Upper lobe of right lung (tissue), 1 donor: ENCODE measurements around the gene OLFM2. TPM values are rescaled to one million over a fixed set of nuclear protein-coding genes. Genes with fewer than 3 reads are reported as not detected.
"Not testable (repeated sequence)": the region's sequence is repeated elsewhere in the genome, so short reads cannot be mapped to it uniquely, and the experiment has no call there.

Experiments used
- ATAC-seq: fragments of 200-7000 bp; cut with Tn5 transposase; one replicate; pipeline ENCODE4 v1.9.1; 2020; ENCODE audit warnings: mild to moderate bottlenecking, moderate library complexity
- DNase-seq: peaks from one replicate; pipeline ENCODE4 v3.0.0-alpha.2; 2020
- H3K27ac ChIP-seq: fragments of 200-600 bp; one replicate; pipeline ENCODE4 v1.8.0; 2022
- H3K27me3 ChIP-seq: fragments of 200-600 bp; one replicate; pipeline ENCODE4 v1.8.0; 2022; ENCODE audit warnings: mild to moderate bottlenecking
- H3K36me3 ChIP-seq: fragments of 200-600 bp; one replicate; pipeline ENCODE4 v1.8.0; 2022
- H3K4me1 ChIP-seq: fragments of 200-600 bp; one replicate; pipeline ENCODE4 v1.8.0; 2022
- H3K4me3 ChIP-seq: fragments of 200-600 bp; one replicate; pipeline ENCODE4 v1.8.0; 2022; ENCODE audit warnings: mild to moderate bottlenecking
- H3K9me3 ChIP-seq: fragments of 200-600 bp; one replicate; pipeline ENCODE4 v1.8.0; 2022
- CTCF ChIP-seq: fragments of 200-600 bp; IDR thresholded peaks from one replicate; pipeline ENCODE4 v1.8.0; 2022; ENCODE audit warnings: antibody characterized with exemption
- intact Hi-C: fragments of 100-400 bp; cut with DNase I; formaldehyde crosslinking; loops from one replicate; pipeline ENCODE4 v1.11.0; 2022
- total RNA-seq: library from RNA; stranded (reverse); fragmentation: NEBNext Ultra II Directional; extraction: Animal tissue kit (Norgen Biotek cat#: 25700); gene quantifications from one replicate; pipeline ENCODE4 v1.2.1, GENCODE V29; 2021
- donor health status: DM: no; HTN: yes; CAD: no; lungs with severe emphysema.

OLFM2 gene
- total RNA-seq, 1 donor from 2014 or later, result 14.6 TPM

- peak; percentile 83 for TF ChIP-seq CTCF
- DNase-seq (peak; percentile 82), ATAC-seq (peak; percentile 90)
- no peak overlapping the region for H3K27ac ChIP-seq
- no peaks in the 10 kb centered on the region for H3K9me3 ChIP-seq
- H3K4me1 ChIP-seq, result peaks cover 14% of the 10 kb centered on the region
- intact Hi-C loops, result loop anchor here (2.0 kb wide), 1 partner anchor 94 kb away; no protein-coding TSS in a partner anchor
- H3K4me3 ChIP-seq, result peak overlapping the region; percentile 34
- peaks cover 33% of the 10 kb centered on the region for H3K27me3 ChIP-seq
- H3K36me3 ChIP-seq, result no peaks in the 10 kb centered on the region
Measured at GRCh38 chr19:9934132-9934950, 2.0 kb downstream of the OLFM2 start.

- no peak for DNase-seq
- Histone ChIP-seq H3K4me3 (no peak overlapping the region), H3K9me3 (no peaks in the 10 kb centered on the region), H3K27me3 (peaks cover 33% of the 10 kb centered on the region), H3K36me3 (no peaks in the 10 kb centered on the region), H3K4me1 (peaks cover 14% of the 10 kb centered on the region), H3K27ac (no peak overlapping the region)
- ATAC-seq, result no peak
- intact Hi-C loops, result no loop called here
- TF ChIP-seq CTCF, result no peak
Measured at GRCh38 chr19:9932835-9933234, 3.5 kb downstream of the OLFM2 start.

GRCh38 chr19:9931629-9932028, 4.7 kb downstream of the OLFM2 start:
- no peak overlapping the region for H3K4me3 ChIP-seq
- no peak for ATAC-seq
- no peak for DNase-seq
- no peak for TF ChIP-seq CTCF
- H3K36me3 ChIP-seq, result no peaks in the 10 kb centered on the region
- H3K27me3 ChIP-seq, result peaks cover 28% of the 10 kb centered on the region
- no peak overlapping the region for H3K27ac ChIP-seq
- no peaks in the 10 kb centered on the region for H3K9me3 ChIP-seq
- H3K4me1 ChIP-seq, result peaks cover 14% of the 10 kb centered on the region
- intact Hi-C loops, result no loop called here

GRCh38 chr19:9923440-9923839, 12.9 kb downstream of the OLFM2 start:
- DNase-seq (no peak), ATAC-seq (no peak)
- H3K4me1 ChIP-seq, result no peaks in the 10 kb centered on the region
- no peaks in the 10 kb centered on the region for H3K9me3 ChIP-seq
- TF ChIP-seq CTCF, result no peak
- no peaks in the 10 kb centered on the region for H3K27me3 ChIP-seq
- no peak overlapping the region for H3K27ac ChIP-seq
- H3K4me3 ChIP-seq, result no peak overlapping the region
- H3K36me3 ChIP-seq, result no peaks in the 10 kb centered on the region
- intact Hi-C loops, result loop anchor here (10.0 kb wide), 1 partner anchor 181 kb away; the partner anchor contains the start of genes ANGPTL6 and PPAN

- not testable (repeated sequence) for H3K4me1 ChIP-seq, ATAC-seq, H3K9me3 ChIP-seq, DNase-seq, H3K4me3 ChIP-seq, H3K36me3 ChIP-seq, H3K27me3 ChIP-seq, H3K27ac ChIP-seq
- intact Hi-C loops, result loop anchor here (10.0 kb wide), 1 partner anchor 182 kb away; the partner anchor contains the start of genes ANGPTL6 and PPAN
Measured at GRCh38 chr19:9922782-9923379, 13.4 kb downstream of the OLFM2 start.

- Histone ChIP-seq H3K36me3 (no peaks in the 10 kb centered on the region), H3K4me1 (peaks cover 10% of the 10 kb centered on the region), H3K4me3 (no peak overlapping the region), H3K27me3 (peaks cover 10% of the 10 kb centered on the region), H3K9me3 (no peaks in the 10 kb centered on the region), H3K27ac (no peak overlapping the region)
- no peak for DNase-seq
- ATAC-seq, result peak; percentile 59
- intact Hi-C loops, result no loop called here
- no peak for TF ChIP-seq CTCF
Measured at GRCh38 chr19:9917321-9917720, 19.0 kb downstream of the OLFM2 start.
